Right ventricle myocardium superior (tissue), 1 donor: ENCODE measurements around the gene ZC3H11A. TPM values are rescaled to one million over a fixed set of nuclear protein-coding genes. Genes with fewer than 3 reads are reported as not detected.
"Not testable (repeated sequence)": the region's sequence is repeated elsewhere in the genome, so short reads cannot be mapped to it uniquely, and the experiment has no call there.

Experiments
- ATAC-seq: fragments of 200-7000 bp; cut with Tn5 transposase; one replicate; pipeline ENCODE4 v1.9.1; 2020; ENCODE audit warnings: mild to moderate bottlenecking; ENCODE audit not compliant: poor library complexity
- DNase-seq: peaks from one replicate; pipeline ENCODE4 v3.0.0-alpha.2; 2020
- intact Hi-C: fragments of 100-400 bp; cut with DNase I; formaldehyde crosslinking; loops from one replicate; pipeline ENCODE4 v1.11.2; 2022
- total RNA-seq: library from RNA; stranded (reverse); fragmentation: NEBNext Ultra II Directional; extraction: Animal tissue kit (Norgen Biotek cat#: 25700); gene quantifications from one replicate; pipeline ENCODE4 v1.2.1, GENCODE V29; 2021
- donor health status: DM: no; HTN: yes; CAD: no; lungs with severe emphysema.

The ZC3H11A gene
- total RNA-seq, 1 donor from 2014 or later: 49.2 TPM

GRCh38 chr1:203828002-203828401 is 32.6 kb downstream of the ZC3H11A start:
- no peak for ATAC-seq
- intact Hi-C loops: no loop called here
- DNase-seq: no peak

GRCh38 chr1:203828503-203828902 is 33.1 kb downstream of the ZC3H11A start:
- ATAC-seq: no peak
- no peak for DNase-seq
- intact Hi-C loops: no loop called here

DNA sequence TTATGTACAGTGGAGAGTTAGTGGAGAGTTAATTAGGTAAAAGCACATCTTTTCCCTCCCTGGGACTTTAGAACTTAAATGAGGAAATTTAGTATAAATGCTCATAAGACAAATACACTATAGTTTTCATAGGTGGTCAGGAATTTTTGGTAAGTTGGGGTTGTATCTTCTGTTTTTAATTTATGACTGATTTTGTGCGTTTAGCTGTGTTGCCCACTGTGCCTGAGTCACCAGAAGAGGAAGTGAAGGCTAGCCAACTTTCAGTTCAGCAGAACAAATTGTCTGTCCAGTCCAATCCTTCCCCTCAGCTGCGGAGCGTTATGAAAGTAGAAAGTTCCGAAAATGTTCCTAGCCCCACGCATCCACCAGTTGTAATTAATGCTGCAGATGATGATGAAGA is 33.8 kb downstream of the ZC3H11A start:
- DNase-seq, intact Hi-C loops: not testable (repeated sequence)
- ATAC-seq: peak; percentile 59

DNA sequence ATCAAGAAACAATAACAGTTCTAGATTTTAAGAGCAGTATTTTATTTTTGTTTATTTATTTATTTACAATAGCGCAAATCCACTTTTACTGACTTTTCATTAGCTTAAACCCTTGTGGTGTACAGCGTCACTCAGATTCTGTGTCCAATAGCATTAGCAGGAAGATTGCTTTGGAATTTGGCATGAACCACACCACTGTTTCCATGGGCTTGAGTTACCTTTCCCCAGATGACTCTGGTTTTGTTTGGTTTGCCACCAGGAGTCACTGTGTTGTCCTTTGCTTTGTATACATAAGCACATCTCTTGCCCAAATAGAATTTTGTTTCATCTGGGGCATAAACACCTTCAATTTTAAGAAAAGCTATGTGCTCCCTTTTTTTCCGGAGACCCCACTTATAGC is 40.1 kb downstream of the ZC3H11A start:
- no peak for ATAC-seq
- intact Hi-C loops: loop anchor here (2.0 kb wide), 1 partner anchor 23 kb away; no protein-coding TSS in a partner anchor
- DNase-seq: no peak

GRCh38 chr1:203839081-203839480 is 43.7 kb downstream of the ZC3H11A start:
- ATAC-seq (no peak), DNase-seq (no peak)
- intact Hi-C loops: no loop called here

DNA sequence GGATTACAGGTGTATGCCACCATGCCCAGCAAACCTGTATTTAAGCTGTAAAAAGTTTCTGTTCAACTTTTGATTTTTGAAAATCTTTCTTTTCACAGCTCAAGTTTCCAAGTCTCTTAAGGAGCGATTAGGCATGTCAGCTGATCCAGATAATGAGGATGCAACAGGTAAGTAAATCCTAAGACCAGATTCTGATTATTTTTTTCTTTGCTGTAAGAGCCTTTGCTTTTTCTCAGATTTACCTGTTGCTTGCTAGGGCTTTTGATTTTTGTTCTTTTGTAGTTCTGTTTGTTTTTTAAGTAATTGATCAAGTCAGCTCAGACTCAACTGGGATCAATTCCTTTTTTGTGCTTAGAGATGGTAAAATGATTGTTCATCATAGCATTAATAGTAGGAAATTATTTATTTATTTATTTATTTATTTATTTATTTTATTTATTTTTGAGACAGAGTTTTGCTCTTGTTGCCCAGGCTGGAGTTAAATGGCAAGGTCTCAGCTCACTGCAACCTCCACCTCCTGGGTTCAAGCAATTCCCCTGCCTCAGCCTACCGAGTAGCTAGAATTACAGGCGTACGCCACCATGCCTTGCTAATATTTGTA is 44.9 kb downstream of the ZC3H11A start:
- intact Hi-C loops: no loop called here
- ATAC-seq (no peak), DNase-seq (no peak)

- DNase-seq (no peak), ATAC-seq (no peak)
- intact Hi-C loops: no loop called here
Observed at GRCh38 chr1:203842559-203842876, 47.1 kb downstream of the ZC3H11A start.

DNA sequence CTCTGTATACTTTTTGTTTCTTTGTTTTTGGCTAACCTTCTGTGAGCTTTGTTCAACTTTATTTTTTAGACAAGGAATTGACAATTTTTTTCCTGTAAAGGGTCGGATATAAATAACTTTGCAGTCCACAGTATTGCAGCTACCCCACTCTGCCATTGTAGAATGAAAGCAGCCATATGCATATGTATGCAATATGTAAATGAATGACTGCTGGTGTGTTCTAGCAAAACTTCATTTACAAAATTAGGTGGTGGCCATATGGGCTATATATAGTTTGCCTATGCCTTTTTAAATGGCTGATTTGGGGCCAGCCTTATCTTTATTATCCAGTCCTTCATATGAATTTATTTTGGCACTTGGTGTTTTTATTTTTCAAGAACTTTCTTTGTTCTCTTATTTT is 48.0 kb downstream of the ZC3H11A start:
- ATAC-seq (no peak), DNase-seq (no peak)
- intact Hi-C loops: no loop called here

Other genes starting within 250 kb of the ZC3H11A start
- 62.9 TPM for gene ATP2B4, start 168.8 kb upstream of the ZC3H11A start, total RNA-seq
- 0.24 TPM for gene LAX1, start 30.4 kb upstream of the ZC3H11A start, total RNA-seq
- 12.3 TPM for gene ZBED6, start within 50 bp of the ZC3H11A start, total RNA-seq
- 51.4 TPM for gene SNRPE, start 66.0 kb downstream of the ZC3H11A start, total RNA-seq